Nephron progenitor cell (in vitro differentiated cells): Measurements from ENCODE around the gene DLK1.

Experiments used
- DNase-seq: peaks from one replicate; pipeline ENCODE4 v3.0.0; 2021
- H3K27ac Mint-ChIP-seq: 2 replicates; pipeline ENCODE4 v1.8.0; 2021; ENCODE audit warnings: mild to moderate bottlenecking, moderate library complexity, mixed read lengths
- H3K27me3 Mint-ChIP-seq: 2 replicates; pipeline ENCODE4 v1.8.0; 2021; ENCODE audit warnings: mild to moderate bottlenecking, low read depth, mixed read lengths; ENCODE audit not compliant: poor library complexity
- H3K36me3 Mint-ChIP-seq: 2 replicates; pipeline ENCODE4 v1.8.0; 2021; ENCODE audit warnings: low read depth, mixed read lengths
- H3K4me1 Mint-ChIP-seq: 2 replicates; pipeline ENCODE4 v1.8.0; 2021; ENCODE audit warnings: mixed read lengths
- H3K4me3 Mint-ChIP-seq: 2 replicates; pipeline ENCODE4 v1.8.0; 2021; ENCODE audit warnings: mild to moderate bottlenecking, moderate library complexity, mixed read lengths
- H3K9me3 Mint-ChIP-seq: 2 replicates; pipeline ENCODE4 v1.8.0; 2021; ENCODE audit warnings: mild to moderate bottlenecking, moderate library complexity, mixed read lengths
- TF ChIP-seq, protein P1 (sequence below): fragments of 200-600 bp; sonication (generic); IDR thresholded peaks from 2 replicates; pipeline ENCODE4 v1.5.0; 2021; ENCODE audit warnings: antibody characterized with exemption

Gene DLK1

DNA sequence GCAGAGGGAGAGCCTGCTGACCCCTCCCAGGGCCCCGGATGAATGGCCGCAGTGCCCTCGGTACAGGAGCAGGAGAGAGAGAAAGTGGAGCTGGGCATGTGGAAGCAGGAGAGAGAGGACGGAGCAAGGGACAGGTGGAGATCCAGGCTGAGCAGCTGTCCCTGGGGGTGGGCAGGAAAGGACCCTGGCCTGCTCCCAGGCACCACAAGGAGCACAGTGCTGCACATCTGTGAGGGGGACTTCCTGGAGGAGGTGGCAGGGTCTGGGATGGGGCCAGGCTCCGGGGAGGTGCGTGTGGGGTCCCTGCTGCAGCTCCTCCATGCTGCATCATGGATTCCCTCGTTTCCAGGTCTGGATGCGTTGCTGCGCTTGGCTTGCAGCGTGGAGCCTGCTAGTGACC, 13.0 kb upstream of the DLK1 start:
- Mint-ChIP-seq H3K27me3 (peaks cover 34% of the 10 kb centered on the region), H3K27ac (no peak overlapping the region), H3K4me3 (no peak overlapping the region), H3K4me1 (peaks cover 64% of the 10 kb centered on the region), H3K36me3 (no peaks in the 10 kb centered on the region), H3K9me3 (peaks cover 16% of the 10 kb centered on the region)
- no peak for DNase-seq
- TF ChIP-seq, protein P1, sequence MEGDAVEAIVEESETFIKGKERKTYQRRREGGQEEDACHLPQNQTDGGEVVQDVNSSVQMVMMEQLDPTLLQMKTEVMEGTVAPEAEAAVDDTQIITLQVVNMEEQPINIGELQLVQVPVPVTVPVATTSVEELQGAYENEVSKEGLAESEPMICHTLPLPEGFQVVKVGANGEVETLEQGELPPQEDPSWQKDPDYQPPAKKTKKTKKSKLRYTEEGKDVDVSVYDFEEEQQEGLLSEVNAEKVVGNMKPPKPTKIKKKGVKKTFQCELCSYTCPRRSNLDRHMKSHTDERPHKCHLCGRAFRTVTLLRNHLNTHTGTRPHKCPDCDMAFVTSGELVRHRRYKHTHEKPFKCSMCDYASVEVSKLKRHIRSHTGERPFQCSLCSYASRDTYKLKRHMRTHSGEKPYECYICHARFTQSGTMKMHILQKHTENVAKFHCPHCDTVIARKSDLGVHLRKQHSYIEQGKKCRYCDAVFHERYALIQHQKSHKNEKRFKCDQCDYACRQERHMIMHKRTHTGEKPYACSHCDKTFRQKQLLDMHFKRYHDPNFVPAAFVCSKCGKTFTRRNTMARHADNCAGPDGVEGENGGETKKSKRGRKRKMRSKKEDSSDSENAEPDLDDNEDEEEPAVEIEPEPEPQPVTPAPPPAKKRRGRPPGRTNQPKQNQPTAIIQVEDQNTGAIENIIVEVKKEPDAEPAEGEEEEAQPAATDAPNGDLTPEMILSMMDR, result no peak

DNA sequence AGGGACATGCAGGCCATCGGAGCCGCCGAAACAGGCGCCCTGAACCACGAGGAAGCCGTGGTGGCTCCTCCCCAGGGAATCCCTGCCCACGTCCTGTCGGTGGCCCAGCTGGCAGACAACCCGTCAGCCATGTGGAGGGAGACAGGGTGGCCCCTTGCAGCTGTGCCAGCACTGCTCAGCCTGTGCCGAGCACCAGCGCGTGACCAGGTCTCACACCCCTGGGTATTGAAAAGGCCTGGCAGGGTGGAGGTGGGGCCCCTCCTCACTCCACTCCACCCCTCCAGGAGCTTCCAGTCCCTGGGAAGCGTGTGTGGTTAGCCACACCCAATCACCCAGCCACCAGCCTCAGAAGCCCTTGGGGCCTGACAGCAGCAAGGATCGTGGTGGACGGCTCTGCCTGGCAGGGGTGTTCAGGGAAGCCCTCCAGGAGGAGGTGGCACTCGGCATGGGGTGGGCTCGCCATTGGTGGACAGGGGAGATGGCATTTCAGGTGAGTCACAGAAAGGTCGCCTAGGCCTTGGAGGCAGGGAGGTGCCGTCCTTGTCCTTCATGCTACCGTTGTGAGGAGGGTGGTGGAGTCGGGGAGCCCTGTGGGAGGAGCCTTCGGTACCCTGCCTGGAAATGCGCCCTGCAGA, 12.3 kb upstream of the DLK1 start:
- no peaks in the 10 kb centered on the region for H3K36me3 Mint-ChIP-seq
- H3K27me3 Mint-ChIP-seq, result peaks cover 36% of the 10 kb centered on the region
- H3K9me3 Mint-ChIP-seq, result peaks cover 16% of the 10 kb centered on the region
- no peak overlapping the region for H3K27ac Mint-ChIP-seq
- peaks cover 68% of the 10 kb centered on the region for H3K4me1 Mint-ChIP-seq
- H3K4me3 Mint-ChIP-seq, result no peak overlapping the region
- DNase-seq, result no peak
- TF ChIP-seq, protein P1, result no peak

DNA sequence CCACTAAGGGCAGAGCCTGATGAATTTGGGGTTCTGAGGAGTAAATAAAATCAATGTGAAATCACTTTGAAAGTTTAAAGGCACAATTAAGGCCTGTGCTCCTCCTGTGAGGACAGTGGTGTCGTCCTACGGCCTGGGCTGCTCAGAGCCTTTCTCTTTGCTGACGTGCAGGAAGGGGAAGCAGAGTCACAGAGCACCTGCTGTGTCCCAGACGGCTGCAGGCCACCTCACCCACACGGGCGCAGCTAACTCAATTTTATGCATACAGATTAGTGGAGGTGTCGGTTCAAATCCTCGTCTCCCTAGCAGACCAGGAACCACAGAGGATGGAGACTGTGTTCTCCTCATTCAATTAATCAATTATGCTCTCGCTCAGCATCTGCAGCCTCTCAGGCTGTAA, 11.4 kb upstream of the DLK1 start:
- no peak overlapping the region for H3K4me3 Mint-ChIP-seq
- peaks cover 16% of the 10 kb centered on the region for H3K9me3 Mint-ChIP-seq
- H3K4me1 Mint-ChIP-seq, result peaks cover 70% of the 10 kb centered on the region
- no peak overlapping the region for H3K27ac Mint-ChIP-seq
- H3K27me3 Mint-ChIP-seq, result peaks cover 34% of the 10 kb centered on the region
- TF ChIP-seq, protein P1, result no peak
- no peak for DNase-seq
- no peaks in the 10 kb centered on the region for H3K36me3 Mint-ChIP-seq

DNA sequence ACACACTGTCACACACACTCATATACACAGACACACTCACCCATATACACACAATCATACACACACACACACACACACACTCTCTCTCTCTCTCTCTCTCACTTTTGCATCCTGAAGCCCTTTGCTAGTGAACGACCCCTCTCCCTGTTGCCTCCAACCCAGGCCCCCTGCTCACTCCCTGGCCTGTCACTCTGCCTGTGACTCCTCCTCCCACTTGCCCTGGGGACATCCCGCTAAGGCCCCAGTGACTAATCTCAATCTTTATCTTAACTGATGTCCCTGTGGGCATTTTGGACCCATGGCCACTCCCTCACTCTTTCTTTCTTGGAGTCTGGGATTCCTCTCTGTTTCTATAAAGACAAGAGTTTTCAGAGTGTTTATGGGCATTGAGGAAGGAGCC, 10.9 kb upstream of the DLK1 start:
- TF ChIP-seq, protein P1, result no peak
- no peak for DNase-seq
- H3K4me3 Mint-ChIP-seq, result no peak overlapping the region
- H3K27me3 Mint-ChIP-seq, result peaks cover 30% of the 10 kb centered on the region
- peaks cover 16% of the 10 kb centered on the region for H3K9me3 Mint-ChIP-seq
- H3K27ac Mint-ChIP-seq, result no peak overlapping the region
- H3K36me3 Mint-ChIP-seq, result no peaks in the 10 kb centered on the region
- H3K4me1 Mint-ChIP-seq, result peaks cover 68% of the 10 kb centered on the region

- Mint-ChIP-seq H3K36me3 (no peaks in the 10 kb centered on the region), H3K4me3 (no peak overlapping the region), H3K27me3 (peaks cover 34% of the 10 kb centered on the region), H3K9me3 (peaks cover 16% of the 10 kb centered on the region), H3K27ac (no peak overlapping the region), H3K4me1 (peaks cover 72% of the 10 kb centered on the region)
- no peak for DNase-seq
- TF ChIP-seq, protein P1, result no peak
Observed at GRCh38 chr14:100717386-100717785, 9.3 kb upstream of the DLK1 start.

DNA sequence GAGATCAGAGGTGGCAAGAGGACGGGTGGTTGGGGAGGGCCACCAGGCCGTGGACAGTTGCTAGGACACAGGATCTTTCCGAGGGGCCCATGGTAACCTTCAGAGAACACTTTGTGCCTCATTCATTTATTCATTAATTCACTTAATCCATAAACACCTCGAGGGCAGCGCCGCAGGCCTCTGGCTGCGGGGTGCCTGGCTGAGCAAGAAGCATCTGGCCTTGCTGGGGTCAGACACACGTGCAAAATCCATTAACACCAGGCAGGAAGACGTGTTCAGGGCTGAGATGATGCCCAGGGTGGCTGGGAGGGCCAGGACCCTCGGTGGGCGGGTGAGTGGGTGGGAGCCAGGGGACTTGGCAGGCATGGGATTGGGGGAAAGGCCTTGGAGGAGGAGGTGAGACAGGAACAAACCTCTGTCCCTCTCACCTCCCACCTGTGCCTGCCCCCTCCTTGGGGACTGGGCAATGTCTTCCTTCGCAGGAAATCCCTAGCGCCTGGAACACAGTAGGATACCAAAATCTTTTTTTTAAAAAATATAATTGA, 6.6 kb upstream of the DLK1 start:
- H3K36me3 Mint-ChIP-seq, result no peaks in the 10 kb centered on the region
- H3K4me3 Mint-ChIP-seq, result no peak overlapping the region
- DNase-seq, result no peak
- H3K9me3 Mint-ChIP-seq, result peaks cover 16% of the 10 kb centered on the region
- no peak overlapping the region for H3K27ac Mint-ChIP-seq
- H3K27me3 Mint-ChIP-seq, result peaks cover 49% of the 10 kb centered on the region
- peaks cover 75% of the 10 kb centered on the region for H3K4me1 Mint-ChIP-seq
- TF ChIP-seq, protein P1, result no peak
